RPMI7951 (cell line): ENCODE results near the gene LAT. TPM values are rescaled to one million over a fixed set of nuclear protein-coding genes. Genes with fewer than 3 reads are reported as not detected.
"Not testable (repeated sequence)": the region's sequence is repeated elsewhere in the genome, so short reads cannot be mapped to it uniquely, and the experiment has no call there.

ENCODE experiments used
- DNase-seq: peaks from one replicate; pipeline ENCODE4 v3.0.0-alpha.2; 2012; ENCODE audit warnings: low read depth
- total RNA-seq: library from RNA; depleted of rRNA; stranded (reverse); fragments of >200 nt; shearing (Covaris generic); gene quantifications from 2 replicates; pipeline ENCODE4 v1.2.3, GENCODE V29; 2014; rRNA removed

LAT gene
- total RNA-seq, result 0.20 and 0.84 TPM in 2 replicates

GRCh38 chr16:28984619-28985135 is at the start of gene LAT:
LAT (plus strand) TSS chr16:28985052; CDS start chr16:28985418, 366 bp downstream.
- no peak for DNase-seq

- peak; percentile 22 for DNase-seq
Measured at GRCh38 chr16:28935346-28935745, 49.5 kb upstream of the LAT start.

GRCh38 chr16:28935924-28936783 is 48.7 kb upstream of the LAT start:
- DNase-seq, result peak; percentile 42

- DNase-seq, result no peak
Measured at GRCh38 chr16:28936784-28937155, 48.1 kb upstream of the LAT start.

GRCh38 chr16:28937222-28937876 is 47.5 kb upstream of the LAT start:
- DNase-seq, result no peak

- DNase-seq, result no peak
Measured at GRCh38 chr16:28938721-28939120, 46.1 kb upstream of the LAT start.

GRCh38 chr16:28939825-28940224 is 45.0 kb upstream of the LAT start:
- DNase-seq, result not testable (repeated sequence)

- no peak for DNase-seq
Measured at GRCh38 chr16:28943281-28943680, 41.6 kb upstream of the LAT start.

- no peak for DNase-seq
Measured at GRCh38 chr16:28946681-28947080, 38.2 kb upstream of the LAT start.

- DNase-seq, result peak; percentile 99
Measured at GRCh38 chr16:28950648-28951409, 34.0 kb upstream of the LAT start, which contains the start of gene NFATC2IP. NFATC2IP (plus strand) TSS chr16:28950937; CDS start chr16:28951012, 75 bp downstream.

- peak; percentile 11 for DNase-seq
Measured at GRCh38 chr16:28951410-28951943, 33.4 kb upstream of the LAT start.

- no peak for DNase-seq
Measured at GRCh38 chr16:28958216-28958615, 26.6 kb upstream of the LAT start.

GRCh38 chr16:28958836-28959235 is 26.0 kb upstream of the LAT start:
- DNase-seq, result no peak

- DNase-seq, result no peak
Measured at GRCh38 chr16:28964072-28964471, 20.8 kb upstream of the LAT start.

- DNase-seq, result no peak
Measured at GRCh38 chr16:28964496-28964895, 20.4 kb upstream of the LAT start.

- no peak for DNase-seq
Measured at GRCh38 chr16:28967156-28967555, 17.7 kb upstream of the LAT start.

- DNase-seq, result not testable (repeated sequence)
Measured at GRCh38 chr16:28969696-28970095, 15.2 kb upstream of the LAT start.

GRCh38 chr16:28974007-28974436 is 10.8 kb upstream of the LAT start:
- peak; percentile 65 for DNase-seq

- DNase-seq, result peak; percentile 94
Measured at GRCh38 chr16:28974437-28975157, 10.3 kb upstream of the LAT start, which contains the start of gene SPNS1. SPNS1 (plus strand) TSS chr16:28974778; CDS start chr16:28975152, 374 bp downstream.

- DNase-seq, result peak; percentile 2
Measured at GRCh38 chr16:28975158-28975599, 9.7 kb upstream of the LAT start.
